SJCRH30 (cell line): ENCODE data around the gene TAF11L14. TPM values are rescaled to one million over a fixed set of nuclear protein-coding genes. Genes with fewer than 3 reads are reported as not detected.
"Not testable (repeated sequence)": the region's sequence is repeated elsewhere in the genome, so short reads cannot be mapped to it uniquely, and the experiment has no call there.

Source experiments
- DNase-seq, 2 experiments: peaks; one replicate each; pipeline ENCODE4 v3.0.0-alpha.2; 2015 to 2020
- H3K27ac ChIP-seq: fragments of 250-450 bp; sonication (Bioruptor Pico); 2 replicates; pipeline ENCODE4 v1.5.1; 2020; ENCODE audit warnings: mild to moderate bottlenecking, moderate library complexity
- H3K27me3 ChIP-seq: fragments of 250-450 bp; sonication (Bioruptor Pico); 2 replicates; pipeline ENCODE4 v1.5.1; 2020; ENCODE audit warnings: mild to moderate bottlenecking, moderate library complexity
- H3K36me3 ChIP-seq: fragments of 250-450 bp; sonication (Bioruptor Pico); 2 replicates; pipeline ENCODE4 v1.5.1; 2020; ENCODE audit warnings: mild to moderate bottlenecking, moderate library complexity
- H3K4me1 ChIP-seq: fragments of 250-450 bp; sonication (Bioruptor Pico); 2 replicates; pipeline ENCODE4 v1.5.1; 2020; ENCODE audit warnings: mild to moderate bottlenecking, moderate library complexity
- H3K4me3 ChIP-seq: fragments of 250-450 bp; sonication (Bioruptor Pico); 2 replicates; pipeline ENCODE4 v1.5.1; 2020; ENCODE audit warnings: mild to moderate bottlenecking, moderate library complexity
- H3K9me3 ChIP-seq: fragments of 250-450 bp; sonication (Bioruptor Pico); replicated peaks from 2 replicates; pipeline ENCODE4 v1.5.1; 2020; ENCODE audit warnings: mild to moderate bottlenecking, moderate library complexity
- total RNA-seq: library from RNA; depleted of rRNA; stranded (reverse); fragments of >200 nt; shearing (Covaris generic); gene quantifications from 2 replicates; pipeline ENCODE4 v1.2.3, GENCODE V29; 2014; rRNA removed

The TAF11L14 gene
- not detected in 2 replicates for total RNA-seq

DNA sequence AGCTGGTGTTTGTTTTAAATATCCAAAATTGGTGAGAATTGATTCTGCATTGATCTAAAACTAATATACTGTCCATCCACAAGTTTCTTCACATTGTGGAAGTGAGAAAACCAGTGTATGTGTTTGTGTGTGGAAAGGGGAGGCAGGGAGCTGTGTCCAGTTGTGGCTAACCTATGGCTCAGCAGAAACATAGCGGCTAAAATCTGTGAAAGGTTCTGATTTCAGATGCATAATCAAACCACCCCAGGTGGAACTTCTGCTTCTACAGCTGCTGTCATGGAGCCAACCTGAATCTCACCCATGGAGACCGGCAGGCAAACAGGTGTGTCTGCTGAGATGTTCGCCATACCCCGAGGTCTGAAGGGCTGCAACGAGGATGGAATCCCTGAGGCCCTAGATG lies at the start of gene TAF11L14:
TAF11L14 (plus strand) TSS at position 301 of the 400 bp plus-strand sequence.
- Histone ChIP-seq H3K27me3 (no peaks in the 10 kb centered on the region), H3K36me3 (no peaks in the 10 kb centered on the region), H3K27ac (no peak within 1 kb of the TSS), H3K4me1 (no peaks in the 10 kb centered on the region), H3K9me3 (no peaks in the 10 kb centered on the region), H3K4me3 (no peak within 1 kb of the TSS)
- DNase-seq = no peak

DNA sequence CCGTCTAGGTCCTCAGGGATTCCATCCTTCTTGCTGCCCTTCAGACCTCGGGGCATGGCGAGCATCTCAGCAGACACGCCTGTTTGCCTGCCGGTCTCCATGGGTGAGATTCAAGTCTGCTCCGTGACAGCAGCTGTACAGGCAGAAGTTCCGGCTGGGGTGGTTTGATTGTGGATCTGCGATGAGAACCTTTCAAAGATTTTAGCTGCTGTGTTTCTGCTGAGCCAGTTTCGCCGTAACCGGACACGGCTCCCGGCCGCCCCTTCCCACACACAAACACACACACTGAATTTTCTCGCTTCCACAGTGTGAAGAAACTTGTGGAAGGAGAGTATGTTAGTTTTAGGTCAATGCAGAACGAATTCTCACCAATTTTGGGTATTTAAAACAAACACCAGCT lies 48.6 kb upstream of the TAF11L14 start, which contains the start of gene TAF11L7:
TAF11L7 (minus strand) TSS at position 101 of the 400 bp plus-strand sequence.
- not testable (repeated sequence) for H3K36me3 ChIP-seq, H3K4me1 ChIP-seq, H3K27ac ChIP-seq, H3K27me3 ChIP-seq, H3K4me3 ChIP-seq, DNase-seq, H3K9me3 ChIP-seq

DNA sequence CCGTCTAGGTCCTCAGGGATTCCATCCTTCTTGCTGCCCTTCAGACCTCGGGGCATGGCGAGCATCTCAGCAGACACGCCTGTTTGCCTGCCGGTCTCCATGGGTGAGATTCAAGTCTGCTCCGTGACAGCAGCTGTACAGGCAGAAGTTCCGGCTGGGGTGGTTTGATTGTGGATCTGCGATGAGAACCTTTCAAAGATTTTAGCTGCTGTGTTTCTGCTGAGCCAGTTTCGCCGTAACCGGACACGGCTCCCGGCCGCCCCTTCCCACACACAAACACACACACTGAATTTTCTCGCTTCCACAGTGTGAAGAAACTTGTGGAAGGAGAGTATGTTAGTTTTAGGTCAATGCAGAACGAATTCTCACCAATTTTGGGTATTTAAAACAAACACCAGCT lies 43.4 kb upstream of the TAF11L14 start, which contains the start of gene TAF11L8:
TAF11L8 (minus strand) TSS at position 101 of the 400 bp plus-strand sequence.
- not testable (repeated sequence) for H3K27me3 ChIP-seq, H3K27ac ChIP-seq, DNase-seq, H3K4me3 ChIP-seq, H3K36me3 ChIP-seq, H3K9me3 ChIP-seq, H3K4me1 ChIP-seq

DNA sequence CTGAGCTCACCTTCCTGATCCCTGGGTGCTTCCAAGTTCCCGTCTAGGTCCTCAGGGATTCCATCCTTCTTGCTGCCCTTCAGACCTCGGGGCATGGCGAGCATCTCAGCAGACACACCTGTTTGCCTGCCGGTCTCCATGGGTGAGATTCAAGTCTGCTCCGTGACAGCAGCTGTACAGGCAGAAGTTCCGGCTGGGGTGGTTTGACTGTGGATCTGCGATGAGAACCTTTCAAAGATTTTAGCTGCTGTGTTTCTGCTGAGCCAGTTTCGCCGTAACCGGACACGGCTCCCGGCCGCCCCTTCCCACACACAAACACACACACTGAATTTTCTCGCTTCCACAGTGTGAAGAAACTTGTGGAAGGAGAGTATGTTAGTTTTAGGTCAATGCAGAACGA lies 40.0 kb upstream of the TAF11L14 start, which contains the start of gene TAF11L9:
TAF11L9 (minus strand) TSS at position 140 of the 400 bp plus-strand sequence.
- DNase-seq, H3K9me3 ChIP-seq, H3K27me3 ChIP-seq, H3K4me3 ChIP-seq, H3K36me3 ChIP-seq, H3K27ac ChIP-seq, H3K4me1 ChIP-seq: not testable (repeated sequence)

DNA sequence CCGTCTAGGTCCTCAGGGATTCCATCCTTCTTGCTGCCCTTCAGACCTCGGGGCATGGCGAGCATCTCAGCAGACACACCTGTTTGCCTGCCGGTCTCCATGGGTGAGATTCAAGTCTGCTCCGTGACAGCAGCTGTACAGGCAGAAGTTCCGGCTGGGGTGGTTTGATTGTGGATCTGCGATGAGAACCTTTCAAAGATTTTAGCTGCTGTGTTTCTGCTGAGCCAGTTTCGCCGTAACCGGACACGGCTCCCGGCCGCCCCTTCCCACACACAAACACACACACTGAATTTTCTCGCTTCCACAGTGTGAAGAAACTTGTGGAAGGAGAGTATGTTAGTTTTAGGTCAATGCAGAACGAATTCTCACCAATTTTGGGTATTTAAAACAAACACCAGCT lies 36.5 kb upstream of the TAF11L14 start, which contains the start of gene TAF11L10:
TAF11L10 (minus strand) TSS at position 101 of the 400 bp plus-strand sequence.
- H3K27me3 ChIP-seq, H3K4me1 ChIP-seq, H3K27ac ChIP-seq, H3K4me3 ChIP-seq, H3K9me3 ChIP-seq, DNase-seq, H3K36me3 ChIP-seq: not testable (repeated sequence)

DNA sequence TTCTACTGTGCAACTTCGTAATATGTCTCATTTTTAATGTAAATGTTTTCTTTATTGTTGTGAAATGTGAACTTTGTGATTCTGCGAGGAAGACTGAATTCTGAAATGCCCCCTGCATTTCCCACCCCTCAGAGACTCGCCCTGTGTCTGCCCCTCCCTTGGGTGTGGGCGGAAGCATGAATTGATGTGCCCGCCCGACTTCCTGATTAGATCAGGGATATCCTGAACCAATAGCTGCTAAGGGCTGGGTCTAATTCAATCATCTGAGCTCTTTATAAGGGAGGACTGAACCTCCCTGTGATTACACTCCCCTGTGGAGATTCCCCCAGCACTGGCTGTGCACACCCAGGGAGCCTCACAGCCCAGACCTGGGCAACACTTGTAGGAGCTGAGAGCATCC lies 30.4 kb upstream of the TAF11L14 start, which contains the start of gene TAF11L11:
TAF11L11 (plus strand) TSS at position 304 of the 400 bp plus-strand sequence.
- not testable (repeated sequence) for H3K27me3 ChIP-seq, H3K27ac ChIP-seq, H3K4me1 ChIP-seq, H3K9me3 ChIP-seq, H3K4me3 ChIP-seq, DNase-seq, H3K36me3 ChIP-seq

DNA sequence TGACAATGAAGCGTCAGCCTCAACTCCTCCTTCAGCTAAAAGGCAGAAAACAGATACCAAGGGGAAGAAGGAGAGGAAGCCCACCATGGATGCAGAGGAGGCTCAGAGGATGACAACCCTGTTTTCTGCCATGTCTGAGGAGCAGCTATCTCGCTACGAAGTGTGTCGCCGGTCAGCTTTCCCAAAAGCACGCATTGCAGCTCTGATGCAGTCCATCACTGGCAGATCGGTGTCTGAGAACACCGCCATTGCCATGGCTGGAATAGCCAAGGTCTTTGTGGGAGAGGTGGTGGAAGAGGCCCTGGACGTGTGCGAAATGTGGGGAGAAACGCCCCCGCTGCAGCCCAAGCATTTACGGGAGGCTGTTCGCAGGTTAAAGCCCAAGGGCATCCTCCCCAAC lies 29.3 kb upstream of the TAF11L14 start:
- Histone ChIP-seq H3K4me1 (no peaks in the 10 kb centered on the region), H3K36me3 (no peaks in the 10 kb centered on the region), H3K9me3 (no peaks in the 10 kb centered on the region), H3K27ac (no peak overlapping the region), H3K4me3 (no peak overlapping the region), H3K27me3 (no peaks in the 10 kb centered on the region)
- no peak for DNase-seq

DNA sequence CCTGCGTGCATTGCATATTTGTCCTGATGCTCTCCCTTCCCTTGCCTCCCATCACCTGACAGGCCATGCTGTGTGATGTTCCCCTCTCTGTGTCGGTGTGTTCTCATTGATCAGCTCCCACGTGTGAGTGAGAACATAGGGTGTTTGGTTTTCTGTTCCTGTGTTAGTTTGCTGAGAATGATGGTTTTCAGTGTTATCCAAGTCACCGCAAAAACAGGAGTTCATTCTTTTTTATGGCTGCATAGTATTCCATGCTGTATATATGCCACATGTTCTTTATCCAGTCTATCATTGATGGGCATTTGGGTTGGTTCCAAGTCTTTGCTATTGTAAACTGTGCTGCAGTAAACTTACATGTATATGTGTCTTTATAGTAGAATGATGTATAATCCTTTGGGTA lies 26.8 kb upstream of the TAF11L14 start:
- not testable (repeated sequence) for H3K36me3 ChIP-seq, H3K4me3 ChIP-seq, H3K27me3 ChIP-seq, H3K9me3 ChIP-seq, H3K27ac ChIP-seq, H3K4me1 ChIP-seq, DNase-seq

DNA sequence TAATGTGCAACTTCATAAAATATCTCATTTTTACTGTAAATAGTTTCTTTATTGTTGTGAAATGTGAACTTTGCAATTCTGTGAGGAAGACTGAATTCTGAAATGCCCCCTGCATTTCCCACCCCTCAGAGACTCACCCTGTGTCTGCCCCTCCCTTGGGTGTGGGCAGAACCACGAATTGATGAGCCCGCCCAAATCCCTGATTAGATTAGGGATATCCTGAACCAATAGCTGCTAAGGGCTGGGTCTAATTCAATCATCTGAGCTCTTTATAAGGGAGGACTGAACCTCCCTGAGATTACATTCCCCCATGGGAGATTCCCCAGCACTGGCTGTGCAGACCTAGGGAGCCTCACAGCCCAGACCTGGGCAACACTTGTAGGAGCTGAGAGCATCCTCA lies 24.2 kb upstream of the TAF11L14 start, which contains the start of gene TAF11L12:
TAF11L12 (plus strand) TSS at position 301 of the 400 bp plus-strand sequence.
- H3K4me1 ChIP-seq, H3K36me3 ChIP-seq, H3K27ac ChIP-seq, H3K4me3 ChIP-seq, H3K9me3 ChIP-seq, H3K27me3 ChIP-seq, DNase-seq: not testable (repeated sequence)

DNA sequence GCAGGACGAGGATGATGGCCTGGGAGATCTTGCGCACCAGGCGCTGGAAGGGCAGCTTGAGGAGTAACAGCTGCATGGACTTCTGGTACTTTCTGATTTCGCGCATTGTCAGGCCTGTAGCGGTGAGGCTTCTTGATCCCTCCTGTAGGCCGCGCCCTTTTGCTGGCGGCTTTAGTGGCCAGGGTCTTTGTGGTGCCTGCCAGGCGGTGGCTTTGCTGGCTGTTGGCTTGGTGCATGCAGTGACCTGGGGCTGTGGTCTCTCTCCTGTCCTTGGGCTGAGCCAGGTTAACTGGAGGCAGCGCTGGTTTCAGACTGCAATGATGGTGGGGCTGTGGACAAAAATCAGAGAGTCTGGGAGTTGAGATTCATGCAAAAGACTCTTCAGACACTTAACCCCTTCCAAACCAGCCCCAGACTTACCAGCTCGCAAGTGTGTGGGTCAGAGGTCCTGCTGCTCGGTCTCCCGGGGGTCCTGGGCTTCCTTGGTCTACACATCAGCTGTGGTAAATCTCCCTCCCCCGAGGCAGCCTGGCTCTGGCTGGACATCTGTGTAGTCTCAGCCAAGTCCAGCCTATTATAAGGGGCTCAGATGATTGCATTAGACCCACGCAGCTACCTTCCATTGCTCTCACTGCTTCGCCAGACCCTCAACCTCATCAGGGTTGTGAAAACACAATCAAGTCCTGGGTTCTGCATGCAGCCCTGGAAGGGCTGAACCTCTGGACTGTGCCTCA lies 19.2 kb upstream of the TAF11L14 start:
- H3K27ac ChIP-seq = no peak overlapping the region

DNA sequence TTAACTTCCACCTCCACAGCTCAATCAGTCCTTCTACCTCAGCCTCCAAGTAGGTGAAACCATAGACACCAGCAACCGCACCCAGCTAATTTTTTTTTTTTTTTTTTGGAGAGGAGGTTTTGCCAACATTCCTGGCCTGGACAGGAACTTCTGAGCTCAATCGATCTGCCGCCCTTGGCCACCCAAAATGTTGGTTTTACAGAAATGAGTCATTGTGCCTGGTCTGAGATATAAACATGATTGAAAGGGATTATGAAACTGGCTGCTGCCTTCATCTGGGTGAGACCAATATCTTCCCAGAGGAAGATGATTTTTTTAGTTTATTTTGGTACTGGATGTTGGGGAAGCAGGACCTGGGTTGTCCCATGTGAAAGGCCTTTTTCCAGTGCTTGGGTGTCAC lies 14.9 kb upstream of the TAF11L14 start:
- Histone ChIP-seq H3K27me3 (no peaks in the 10 kb centered on the region), H3K9me3 (no peaks in the 10 kb centered on the region), H3K4me3 (no peak overlapping the region), H3K4me1 (no peaks in the 10 kb centered on the region), H3K27ac (no peak overlapping the region), H3K36me3 (no peaks in the 10 kb centered on the region)
- no peak for DNase-seq

More for the DNA sequence above, 19.2 kb upstream of the TAF11L14 start:
- Histone ChIP-seq H3K27me3 (no peaks in the 10 kb centered on the region), H3K36me3 (no peaks in the 10 kb centered on the region), H3K9me3 (no peaks in the 10 kb centered on the region), H3K4me1 (no peaks in the 10 kb centered on the region), H3K4me3 (no peak overlapping the region)
- DNase-seq = no peak

DNA sequence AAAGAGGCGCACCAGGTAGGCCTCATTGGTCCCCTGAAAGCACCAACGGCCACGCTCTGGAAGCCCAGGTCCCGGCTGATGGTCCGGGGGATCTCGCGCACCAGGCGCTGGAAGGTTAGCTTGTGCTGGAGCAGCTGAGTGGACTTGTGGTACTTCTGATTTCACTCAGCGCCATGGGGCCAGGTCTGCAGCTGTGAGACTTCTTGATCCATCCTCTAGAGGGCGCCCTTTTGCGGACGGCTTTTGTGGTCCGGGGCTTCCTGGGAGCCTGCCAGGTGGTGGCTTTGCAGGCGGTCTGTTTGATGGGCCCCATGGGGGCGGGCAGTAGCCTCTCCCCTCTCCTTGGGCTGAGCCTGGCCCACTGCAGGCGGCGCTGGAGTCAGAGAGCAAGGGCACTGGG lies 13.6 kb upstream of the TAF11L14 start:
- peak in 1 of 2 experiments; percentile 3 for DNase-seq
- Histone ChIP-seq H3K9me3 (no peaks in the 10 kb centered on the region), H3K4me1 (no peaks in the 10 kb centered on the region), H3K4me3 (no peak overlapping the region), H3K27ac (no peak overlapping the region), H3K27me3 (no peaks in the 10 kb centered on the region), H3K36me3 (no peaks in the 10 kb centered on the region)

DNA sequence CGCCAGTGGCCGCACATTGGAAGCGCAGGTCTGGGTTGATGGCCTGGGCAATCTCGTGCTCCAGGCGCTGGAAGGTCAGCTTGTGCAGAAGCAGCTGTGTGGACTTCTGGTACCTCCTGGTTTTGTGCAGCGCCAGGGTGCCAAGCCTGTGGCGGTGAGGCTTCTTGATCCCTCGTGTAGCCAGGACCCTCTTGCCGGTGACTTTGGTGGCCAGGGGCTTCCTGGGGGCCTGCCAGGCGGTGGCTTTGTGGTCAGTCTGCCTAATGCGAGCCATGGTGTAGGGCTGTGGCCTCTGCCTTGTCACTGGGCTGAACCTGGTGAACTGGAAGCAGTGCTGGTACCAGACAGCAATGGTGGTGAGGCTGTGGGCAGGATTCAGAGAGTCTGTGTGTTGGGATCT lies 8.6 kb upstream of the TAF11L14 start:
- H3K9me3 ChIP-seq = no peaks in the 10 kb centered on the region
- no peak overlapping the region for H3K27ac ChIP-seq
- H3K4me3 ChIP-seq = no peak overlapping the region
- DNase-seq = no peak
- no peaks in the 10 kb centered on the region for H3K4me1 ChIP-seq
- no peaks in the 10 kb centered on the region for H3K36me3 ChIP-seq
- no peaks in the 10 kb centered on the region for H3K27me3 ChIP-seq

DNA sequence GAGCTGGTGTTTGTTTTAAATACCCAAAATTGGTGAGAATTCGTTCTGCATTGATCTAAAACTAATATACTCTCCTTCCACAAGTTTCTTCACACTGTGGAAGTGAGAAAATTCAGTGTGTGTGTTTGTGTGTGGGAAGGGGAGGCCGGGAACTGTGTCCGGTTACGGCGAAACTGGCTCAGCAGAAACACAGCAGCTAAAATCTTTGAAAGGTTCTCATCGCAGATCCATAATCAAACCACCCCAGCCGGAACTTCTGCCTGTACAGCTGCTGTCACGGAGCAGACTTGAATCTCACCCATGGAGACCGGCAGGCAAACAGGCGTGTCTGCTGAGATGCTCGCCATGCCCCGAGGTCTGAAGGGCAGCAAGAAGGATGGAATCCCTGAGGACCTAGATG lies 2.5 kb upstream of the TAF11L14 start, which contains the start of gene TAF11L13:
TAF11L13 (plus strand) TSS at position 301 of the 400 bp plus-strand sequence.
- not testable (repeated sequence) for H3K9me3 ChIP-seq, H3K36me3 ChIP-seq, H3K27me3 ChIP-seq, H3K27ac ChIP-seq, H3K4me1 ChIP-seq, DNase-seq, H3K4me3 ChIP-seq

DNA sequence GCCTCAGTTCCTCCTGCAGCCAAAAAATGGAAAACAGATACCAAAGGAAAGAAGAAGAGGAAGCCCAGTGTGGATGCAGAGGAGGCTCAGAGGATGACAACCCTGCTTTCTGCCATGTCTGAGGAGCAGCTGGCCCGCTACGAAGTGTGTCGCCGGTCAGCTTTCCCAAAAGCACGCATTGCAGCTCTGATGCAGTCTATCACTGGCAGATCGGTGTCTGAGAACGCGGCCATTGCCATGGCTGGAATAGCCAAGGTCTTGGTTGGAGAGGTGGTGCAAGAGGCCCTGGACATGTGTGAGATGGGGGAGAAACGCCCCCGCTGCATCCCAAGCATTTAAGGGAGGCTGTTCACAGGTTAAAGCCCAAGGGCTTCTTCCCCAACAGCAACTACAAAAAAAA lies 15.0 kb downstream of the TAF11L14 start:
- not testable (repeated sequence) for H3K27me3 ChIP-seq, DNase-seq, H3K27ac ChIP-seq, H3K4me1 ChIP-seq, H3K4me3 ChIP-seq, H3K9me3 ChIP-seq, H3K36me3 ChIP-seq
